Measurements from ENCODE around the gene PLLP.

The PLLP gene

DNA sequence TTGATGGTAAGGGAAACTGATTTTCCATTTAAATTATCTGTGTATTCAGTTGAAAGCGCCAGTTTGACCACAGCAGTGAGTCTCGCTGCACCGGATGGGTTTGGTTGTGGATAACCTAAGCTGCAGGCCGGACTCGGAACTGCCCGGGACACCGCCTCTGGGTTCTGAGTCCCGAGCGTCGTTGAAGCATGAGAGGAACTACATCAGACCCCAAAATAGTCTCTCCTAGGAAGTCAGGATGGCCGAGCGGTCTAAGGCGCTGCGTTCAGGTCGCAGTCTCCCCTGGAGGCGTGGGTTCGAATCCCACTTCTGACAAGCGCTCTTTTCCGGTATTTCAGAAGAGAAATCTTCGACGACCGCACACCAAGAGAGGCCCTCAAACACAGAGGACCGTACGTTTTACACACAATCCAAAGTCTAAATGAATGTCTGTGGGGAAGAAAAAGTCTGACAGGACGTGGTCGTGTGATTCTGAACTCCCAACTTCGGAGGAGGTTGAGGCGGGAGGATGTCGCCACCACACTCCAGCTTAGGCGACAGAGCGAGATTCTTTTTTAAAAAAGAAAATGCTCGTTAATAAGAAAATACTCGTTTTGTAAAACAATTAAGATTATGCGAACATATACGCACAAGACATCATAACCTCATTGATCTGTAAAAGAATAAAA lies 15.4 kb upstream of the PLLP start:
- TF ChIP-seq FOXP2 (optimal IDR thresholded peaks at IDR 0.05; ENCODE audit: borderline replicate concordance, extremely low read depth, extremely low read length, insufficient read depth): no peak
- TF ChIP-seq REST (IDR thresholded peaks at IDR 0.05; ENCODE audit: insufficient read depth in 1 of 2, low read depth in 2 of 2, low read length in 2 of 2): no peak
- no peak for TF ChIP-seq POLR2AphosphoS5 (IDR thresholded peaks at IDR 0.05; ENCODE audit: low read depth, low read length)
- TF ChIP-seq SIN3A (IDR thresholded peaks at IDR 0.05; ENCODE audit: borderline replicate concordance, insufficient read depth, low read length): no peak
- no peak for TF ChIP-seq TAF1 (IDR thresholded peaks at IDR 0.05; ENCODE audit: borderline replicate concordance, insufficient read depth, low read length)

GRCh38 chr16:57299009-57299718 lies 14.7 kb upstream of the PLLP start:
- no peak for TF ChIP-seq TAF1 (IDR thresholded peaks at IDR 0.05; ENCODE audit: borderline replicate concordance, insufficient read depth, low read length)
- TF ChIP-seq POLR2AphosphoS5 (IDR thresholded peaks at IDR 0.05; ENCODE audit: low read depth, low read length): no peak
- no peak for TF ChIP-seq SIN3A (IDR thresholded peaks at IDR 0.05; ENCODE audit: borderline replicate concordance, insufficient read depth, low read length)
- TF ChIP-seq REST (IDR thresholded peaks at IDR 0.05; ENCODE audit: insufficient read depth in 1 of 2, low read depth in 2 of 2, low read length in 2 of 2): no peak
- TF ChIP-seq FOXP2 (optimal IDR thresholded peaks at IDR 0.05; ENCODE audit: borderline replicate concordance, extremely low read depth, extremely low read length, insufficient read depth): no peak

GRCh38 chr16:57297856-57298255 lies 13.4 kb upstream of the PLLP start:
- TF ChIP-seq TAF1 (IDR thresholded peaks at IDR 0.05; ENCODE audit: borderline replicate concordance, insufficient read depth, low read length) (no peak), POLR2AphosphoS5 (IDR thresholded peaks at IDR 0.05; ENCODE audit: low read depth, low read length) (no peak), FOXP2 (optimal IDR thresholded peaks at IDR 0.05; ENCODE audit: borderline replicate concordance, extremely low read depth, extremely low read length, insufficient read depth) (no peak), REST (IDR thresholded peaks at IDR 0.05; ENCODE audit: insufficient read depth in 1 of 2, low read depth in 2 of 2, low read length in 2 of 2) (no peak), SIN3A (IDR thresholded peaks at IDR 0.05; ENCODE audit: borderline replicate concordance, insufficient read depth, low read length) (no peak)

GRCh38 chr16:57289391-57290257 lies 5.2 kb upstream of the PLLP start:
- no peak for TF ChIP-seq FOXP2 (optimal IDR thresholded peaks at IDR 0.05; ENCODE audit: borderline replicate concordance, extremely low read depth, extremely low read length, insufficient read depth)
- TF ChIP-seq SIN3A (IDR thresholded peaks at IDR 0.05; ENCODE audit: borderline replicate concordance, insufficient read depth, low read length): no peak
- TF ChIP-seq TAF1 (IDR thresholded peaks at IDR 0.05; ENCODE audit: borderline replicate concordance, insufficient read depth, low read length): no peak
- TF ChIP-seq REST (IDR thresholded peaks at IDR 0.05; ENCODE audit: insufficient read depth in 1 of 2, low read depth in 2 of 2, low read length in 2 of 2): no peak

Data from PFSK-1 (cell line).